GM21447 (cell line): ENCODE data around the gene BAG3.
"Not testable (repeated sequence)": the region's sequence is repeated elsewhere in the genome, so short reads cannot be mapped to it uniquely, and the experiment has no call there.

Experiments used
- ATAC-seq: cut with Tn5 transposase; IDR thresholded peaks from one replicate; pipeline ENCODE4 v1.9.1; 2021; ENCODE audit not compliant: unreplicated experiment

BAG3 gene

GRCh38 chr10:119640384-119640783 is 10.8 kb upstream of the BAG3 start:
- ATAC-seq: no peak

DNA sequence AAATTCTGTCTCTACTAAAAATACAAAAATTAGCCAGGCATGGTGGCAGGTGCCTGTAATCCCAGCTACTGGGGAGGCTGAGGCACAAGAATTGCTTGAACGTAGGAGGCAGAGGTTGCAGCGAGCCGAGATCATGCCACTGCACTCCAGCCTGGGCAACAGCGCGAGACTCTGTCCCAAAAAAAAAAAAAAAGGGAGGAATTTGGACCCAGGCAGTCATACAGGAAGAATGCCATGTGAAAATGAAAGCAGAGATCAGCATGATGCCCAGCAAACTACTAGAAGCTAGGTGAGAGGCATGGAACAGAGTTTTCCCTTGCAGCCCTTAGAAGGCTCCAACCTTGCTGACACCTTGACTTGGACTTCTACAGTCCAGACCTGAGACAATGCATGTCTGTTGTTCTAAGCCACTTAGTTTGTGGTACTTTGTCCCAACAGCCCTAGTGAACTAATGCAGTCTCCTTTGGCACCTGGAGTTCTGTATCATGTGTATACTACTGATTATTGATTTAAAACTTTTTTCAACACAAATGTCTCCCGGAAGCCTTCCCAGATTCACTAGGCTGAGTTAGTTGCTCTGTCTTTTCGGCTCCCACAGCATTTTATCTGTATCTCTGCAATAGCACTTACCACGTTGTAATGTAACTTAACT is 10.2 kb upstream of the BAG3 start:
- no peak for ATAC-seq

GRCh38 chr10:119642556-119643111 is 8.5 kb upstream of the BAG3 start:
- no peak for ATAC-seq

DNA sequence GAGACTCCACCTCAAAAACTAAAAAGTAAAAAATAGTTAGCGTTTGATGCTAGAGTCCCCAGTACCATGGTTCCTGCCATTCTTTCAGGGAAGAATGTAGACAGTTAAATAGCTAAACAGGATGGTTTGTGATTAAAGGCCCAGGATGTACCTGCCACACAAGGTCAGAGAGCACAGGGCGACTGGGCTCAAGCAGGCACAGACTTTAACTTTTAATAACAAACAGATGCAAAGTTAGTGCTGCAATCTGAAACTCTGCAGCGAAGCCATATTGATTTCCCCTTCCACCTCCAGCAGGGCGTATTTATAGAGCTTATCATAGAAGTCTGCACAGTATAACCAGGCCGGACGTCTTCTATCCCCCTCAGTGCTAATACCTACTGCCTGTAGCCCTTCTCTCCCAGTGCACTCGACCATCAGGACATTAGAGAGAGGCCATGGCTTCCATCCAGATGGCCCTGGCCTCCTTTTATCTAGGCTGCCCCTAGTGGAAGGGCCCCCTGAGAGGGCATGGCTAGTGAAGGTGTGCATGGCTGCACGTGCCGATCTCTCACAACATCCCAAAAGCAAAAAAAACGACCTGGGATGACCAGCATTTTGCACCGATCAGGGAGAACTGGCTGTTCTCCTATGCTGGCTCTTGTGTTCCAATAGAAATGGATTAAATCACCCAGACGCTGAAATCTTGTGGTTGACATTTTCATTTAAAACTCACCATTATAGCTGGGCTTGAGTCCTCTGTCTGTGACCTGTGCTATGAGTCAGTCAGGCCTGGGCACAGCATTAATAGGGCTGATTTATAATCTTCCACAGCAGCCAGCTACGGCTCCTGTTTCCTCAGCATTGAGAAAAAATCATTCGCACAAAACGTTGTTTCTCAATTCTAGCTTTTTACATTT is 7.6 kb upstream of the BAG3 start:
- ATAC-seq: no peak

GRCh38 chr10:119644205-119644814 is 6.9 kb upstream of the BAG3 start:
- ATAC-seq: no peak

DNA sequence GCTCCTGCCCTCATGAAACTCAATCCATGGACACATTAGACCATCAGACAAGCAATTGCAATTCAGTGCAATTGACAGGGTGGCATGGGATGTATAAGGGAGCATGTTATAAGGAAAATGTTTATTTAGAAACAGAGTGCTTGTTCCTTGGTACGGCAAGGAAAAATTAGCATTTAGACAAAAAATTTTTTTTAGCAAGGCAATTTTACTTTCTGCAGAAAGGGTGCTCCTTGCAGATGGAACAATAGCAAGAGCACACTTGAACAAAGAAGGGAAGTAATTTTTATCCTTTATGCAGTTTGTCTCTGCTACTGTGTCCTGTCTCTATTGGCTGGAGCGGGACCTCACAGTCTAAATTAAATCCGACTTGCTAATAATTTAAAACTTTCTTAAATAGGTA is 6.2 kb upstream of the BAG3 start:
- no peak for ATAC-seq

DNA sequence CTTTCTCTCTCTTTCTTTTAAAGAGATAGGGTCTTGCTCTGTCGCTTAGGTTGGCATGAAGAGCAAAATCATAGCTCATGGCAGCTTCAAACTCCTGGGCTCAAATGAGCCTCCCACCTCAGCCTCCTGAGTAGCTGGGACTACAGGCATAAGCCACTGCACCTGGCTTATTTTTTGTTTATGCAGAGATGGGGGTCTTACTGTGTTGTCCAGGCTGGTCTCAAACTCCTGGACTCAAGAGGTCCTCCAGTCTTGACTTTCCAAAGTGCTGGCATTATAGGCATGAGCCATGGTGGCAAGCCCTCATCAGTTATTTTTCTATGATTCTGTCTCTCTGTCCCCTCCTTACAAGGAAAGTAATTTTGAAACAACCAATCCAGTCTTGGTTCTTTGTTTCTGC is 1.1 kb upstream of the BAG3 start:
- ATAC-seq: no peak

DNA sequence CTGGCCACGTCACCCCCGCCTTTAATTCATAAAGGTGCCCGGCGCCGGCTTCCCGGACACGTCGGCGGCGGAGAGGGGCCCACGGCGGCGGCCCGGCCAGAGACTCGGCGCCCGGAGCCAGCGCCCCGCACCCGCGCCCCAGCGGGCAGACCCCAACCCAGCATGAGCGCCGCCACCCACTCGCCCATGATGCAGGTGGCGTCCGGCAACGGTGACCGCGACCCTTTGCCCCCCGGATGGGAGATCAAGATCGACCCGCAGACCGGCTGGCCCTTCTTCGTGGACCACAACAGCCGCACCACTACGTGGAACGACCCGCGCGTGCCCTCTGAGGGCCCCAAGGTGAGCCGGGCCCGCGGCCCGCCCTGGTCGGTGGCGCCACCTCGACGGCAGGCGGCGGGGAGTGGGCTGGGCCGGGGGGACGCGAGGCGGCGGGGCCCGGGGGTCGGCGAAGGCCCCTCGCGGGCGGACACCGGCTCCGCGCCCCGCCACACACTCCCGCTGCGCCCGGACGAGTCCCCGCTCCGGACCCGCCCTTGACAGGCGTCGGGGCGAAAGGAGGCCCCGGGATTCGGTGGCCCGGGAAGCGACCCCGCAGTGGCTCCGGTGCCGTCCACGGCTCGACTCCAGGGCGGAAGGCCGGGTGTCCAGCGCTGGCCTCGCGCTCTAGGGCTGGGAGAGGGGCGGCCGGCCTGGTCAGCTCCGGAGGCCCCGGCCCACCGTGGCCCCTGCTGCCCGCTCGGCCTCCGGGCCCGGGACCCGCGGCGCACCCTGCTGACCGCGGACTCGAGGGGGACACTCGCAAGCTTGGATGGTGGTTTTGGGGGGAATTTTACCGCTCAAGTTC is 557 bp downstream of the BAG3 start:
- no peak for ATAC-seq

DNA sequence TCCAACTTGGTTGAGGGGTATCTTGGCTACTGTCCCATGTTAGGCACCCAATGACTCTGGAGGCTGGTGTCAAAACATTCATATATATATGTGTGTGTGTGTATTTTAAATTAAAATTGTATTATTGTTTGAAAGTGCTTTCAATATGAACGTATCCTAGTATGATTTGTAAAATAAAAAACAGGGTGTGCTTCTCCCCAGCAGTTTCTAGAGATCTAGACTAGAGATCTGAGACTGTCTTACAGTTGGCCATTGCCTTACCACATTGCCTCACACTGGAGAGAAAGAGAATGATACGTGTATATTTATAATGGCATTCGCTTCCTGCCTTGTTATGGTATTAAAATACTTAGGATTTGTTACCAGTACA is 1.2 kb downstream of the BAG3 start:
- no peak for ATAC-seq

GRCh38 chr10:119653209-119653608 is 2.0 kb downstream of the BAG3 start:
- no peak for ATAC-seq

DNA sequence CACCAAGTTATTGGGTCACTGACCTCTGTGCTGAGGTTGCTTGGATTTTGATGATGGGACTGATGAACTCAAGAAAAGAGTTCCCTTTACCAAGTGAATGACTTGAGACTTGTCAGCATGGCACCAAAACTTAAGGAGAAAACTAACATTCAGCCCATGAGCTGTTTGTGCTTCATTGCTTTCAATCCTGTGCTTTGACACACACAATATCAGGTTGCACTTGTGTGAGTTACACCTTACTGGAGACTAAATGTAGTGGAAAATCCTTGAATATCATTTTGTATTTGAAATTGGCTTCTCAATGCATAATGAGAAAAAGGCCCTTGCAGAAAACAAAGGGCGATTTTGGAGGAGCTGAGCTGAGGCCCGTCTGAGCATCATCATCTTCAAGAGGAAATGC is 2.7 kb downstream of the BAG3 start:
- ATAC-seq: no peak

GRCh38 chr10:119654540-119654939 is 3.4 kb downstream of the BAG3 start:
- ATAC-seq: no peak

DNA sequence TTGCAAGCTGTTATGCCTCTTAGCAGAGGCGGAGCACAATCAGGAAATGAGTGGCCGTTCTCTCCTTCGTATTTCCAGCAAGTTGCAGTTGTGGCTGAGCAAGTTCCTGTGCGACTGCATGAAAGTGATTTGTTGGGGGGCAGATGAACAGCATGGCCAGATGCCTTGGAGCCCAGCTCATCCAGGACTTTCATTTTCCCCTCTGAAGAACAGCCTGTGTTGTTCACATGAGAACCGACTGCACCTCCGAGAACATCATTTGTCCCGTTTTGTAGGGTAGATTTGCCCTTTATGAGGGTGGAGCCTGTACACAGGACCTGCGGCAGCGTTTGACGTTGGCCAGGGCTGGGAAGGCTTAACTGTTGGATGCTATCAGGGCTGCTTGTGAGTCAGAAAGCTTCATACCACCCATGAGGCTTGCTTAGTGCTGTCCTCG is 4.4 kb downstream of the BAG3 start:
- ATAC-seq: no peak

GRCh38 chr10:119656760-119657159 is 5.6 kb downstream of the BAG3 start:
- no peak for ATAC-seq

DNA sequence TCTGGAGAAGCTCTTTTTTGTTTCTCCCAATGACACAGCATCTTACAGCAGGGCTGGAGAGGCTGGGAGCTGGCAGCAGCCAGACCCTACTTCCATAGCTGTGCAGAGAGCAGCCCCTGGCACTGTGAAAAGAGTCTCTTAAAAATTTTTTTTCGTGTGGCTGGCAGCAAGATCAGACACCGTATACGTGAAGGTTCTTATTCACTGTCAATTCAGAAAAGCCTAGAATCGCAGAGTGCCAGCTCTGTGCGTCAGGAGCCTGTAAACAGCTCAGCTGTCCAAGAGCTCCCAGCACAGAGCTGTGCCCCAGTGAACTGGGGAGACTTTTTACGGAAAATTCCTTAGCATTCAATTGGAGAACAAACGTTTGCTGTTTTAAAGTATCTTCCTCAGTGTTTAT is 6.5 kb downstream of the BAG3 start:
- no peak for ATAC-seq

GRCh38 chr10:119658274-119658673 is 7.1 kb downstream of the BAG3 start:
- no peak for ATAC-seq

GRCh38 chr10:119659951-119660350 is 8.8 kb downstream of the BAG3 start:
- ATAC-seq: no peak

DNA sequence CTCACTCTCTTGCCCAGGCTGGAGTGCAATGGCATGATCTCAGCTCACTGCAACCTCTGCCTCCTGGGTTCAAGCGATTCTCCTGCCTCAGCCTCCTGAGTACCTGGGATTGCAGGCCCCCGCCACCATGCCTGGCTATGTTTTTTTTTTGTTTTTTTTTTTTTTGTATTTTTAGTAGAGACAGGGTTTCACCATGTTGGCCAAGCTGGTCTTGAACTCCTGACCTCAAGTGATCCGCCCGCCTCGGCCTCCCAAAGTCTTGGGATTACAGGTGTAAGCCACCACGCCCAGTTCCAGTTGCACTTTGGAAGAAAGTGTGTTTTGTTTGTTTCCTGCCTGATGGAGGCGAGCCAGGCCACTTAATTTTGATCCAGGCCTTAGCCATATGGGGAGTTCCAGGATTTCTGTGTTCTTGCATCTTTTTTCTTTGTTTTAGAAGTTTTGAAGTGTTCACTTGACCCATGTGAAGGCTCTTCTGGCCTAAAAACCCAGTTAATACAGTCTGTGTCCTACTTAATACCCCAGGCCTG is 11.0 kb downstream of the BAG3 start:
- not testable (repeated sequence) for ATAC-seq

DNA sequence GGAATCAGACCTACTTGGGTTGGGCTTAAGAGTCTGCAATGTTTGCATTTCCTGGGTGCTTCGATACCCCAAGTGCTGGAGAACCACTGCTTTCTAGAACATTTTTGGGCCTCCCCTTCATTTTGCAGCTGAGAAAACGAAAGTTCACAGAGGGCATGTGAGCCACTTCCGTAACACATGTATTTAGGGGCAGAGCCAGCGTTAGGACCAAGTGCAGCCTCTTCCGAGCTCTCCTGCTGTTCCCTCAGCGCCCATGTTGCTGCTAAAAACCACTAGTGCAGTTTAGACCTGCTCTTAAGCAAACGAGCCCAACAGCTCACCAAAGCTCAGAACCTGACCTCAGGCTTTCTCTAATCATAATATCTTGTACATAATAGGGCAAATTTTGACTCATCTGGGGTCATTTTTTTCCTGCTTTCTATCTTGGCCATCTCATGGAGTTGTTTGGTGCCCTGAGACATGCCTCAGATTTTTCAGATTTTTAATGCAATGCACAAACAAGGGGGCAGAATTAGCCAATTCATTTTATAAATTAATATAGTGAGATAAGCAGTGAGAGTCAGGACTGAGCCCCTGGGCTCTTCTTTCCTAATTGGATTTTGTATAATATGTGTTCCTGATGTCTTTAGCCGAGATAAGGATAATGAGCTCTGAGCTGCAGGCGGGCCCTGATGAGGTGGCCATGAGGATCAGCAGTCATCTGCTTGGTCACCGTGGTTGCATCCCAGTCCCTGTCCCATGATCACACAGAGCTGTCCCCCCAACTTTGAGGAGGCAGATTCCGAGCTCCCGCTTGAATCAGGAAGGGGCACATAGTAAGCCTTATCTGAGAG is 12.9 kb downstream of the BAG3 start:
- ATAC-seq: no peak
